HCT116 (cell line): ENCODE measurements around the gene MYO1E. TPM values are rescaled to one million over a fixed set of nuclear protein-coding genes. Genes with fewer than 3 reads are reported as not detected.

Experiments used
- ATAC-seq: fragments of 200-7000 bp; cut with Tn5 transposase; 2 replicates; pipeline ENCODE4 v1.9.1; 2020; ENCODE audit warnings: mild to moderate bottlenecking, moderate library complexity
- BruUV-seq: library from RNA; stranded (reverse); fragments of 400-500 nt; replicated peaks from 2 replicates; lab custom pipeline; 2021; lab: Mats Ljungman, UMichigan
- CTCF ChIA-PET: fragments of 300-600 bp; sonication (Branson Sonifier 250); formaldehyde crosslinking; loops from one replicate; lab custom pipeline; 2021; ENCODE audit warnings: antibody characterized with exemption; lab: Charles Lee
- POLR2A ChIA-PET: fragments of 300-600, 350-600 bp; sonication (Branson Sonifier 250); formaldehyde crosslinking; loops from one replicate; lab custom pipeline; 2021; ENCODE audit warnings: antibody characterized with exemption; lab: Charles Lee
- RAD21 ChIA-PET, 2 experiments: fragments of 300-600 bp; sonication (Branson Sonifier 250); formaldehyde crosslinking; loops; one replicate each; lab custom pipeline; 2023; ENCODE audit warnings: low total read pairs in 2 of 2; ENCODE audit not compliant: uncharacterized antibody in 2 of 2, unreplicated experiment in 2 of 2, low non-redundant PET in 1 of 2; lab: Charles Lee
- DNase-seq: peaks from one replicate; pipeline ENCODE4 v3.0.0-alpha.2; 2010; ENCODE audit warnings: low read depth, low spot score
- H2AFZ ChIP-seq: fragments of 200-600 bp; shearing (Covaris generic), sonication (generic); 2 replicates; pipeline ENCODE4 v1.6.1; 2017; ENCODE audit warnings: low read depth, mixed run types, mixed read lengths, antibody characterized with exemption, low read length; ENCODE audit not compliant: poor library complexity, severe bottlenecking
- H3K27ac ChIP-seq: 2 replicates; pipeline ENCODE4 v1.5.1; 2012; ENCODE audit warnings: low read depth, low read length
- H3K27me3 ChIP-seq: fragments of 200-600 bp; sonication (generic); 2 replicates; pipeline ENCODE4 v1.6.1; 2016; ENCODE audit warnings: mixed run types, low read length, mixed read lengths; ENCODE audit not compliant: insufficient read depth
- H3K36me3 ChIP-seq, 2 experiments: fragments of 200-500 bp in 1 of 2; fragments of 200-600 bp in 1 of 2; sonication (Bioruptor generic) in 1 of 2; sonication (generic) in 1 of 2; 2 replicates each; pipeline versions ENCODE4 v1.5.1 to v1.6.1; 2014 to 2016; ENCODE audit warnings: low read length in 2 of 2, inconsistent platforms in 1 of 2, mixed read lengths in 1 of 2, mixed run types in 1 of 2; ENCODE audit not compliant: insufficient read depth in 2 of 2, control insufficient read depth in 1 of 2
- H3K4me1 ChIP-seq, 2 experiments: fragments of 200-600 bp in 1 of 2; sonication (generic) in 1 of 2; 2 replicates each; pipeline versions ENCODE4 v1.5.1 to v1.6.1; 2012 to 2017; ENCODE audit warnings: low read length in 2 of 2, inconsistent platforms in 1 of 2, mild to moderate bottlenecking in 1 of 2, mixed read lengths in 1 of 2, mixed run types in 1 of 2, moderate library complexity in 1 of 2; ENCODE audit not compliant: insufficient read depth in 2 of 2, control insufficient read depth in 1 of 2
- H3K4me2 ChIP-seq: fragments of 200-600 bp; sonication (generic); 2 replicates; pipeline ENCODE4 v1.6.1; 2017; ENCODE audit warnings: mixed run types, low read length, mixed read lengths
- H3K4me3 ChIP-seq, 2 experiments: fragments of 200-600 bp in 1 of 2; sonication (generic) in 1 of 2; replicated peaks in 1 of 2; 2 replicates each; pipeline ENCODE4 v1.5.1; 2011 to 2016; ENCODE audit warnings: low read length in 2 of 2, control low read depth in 1 of 2, low read depth in 1 of 2, mild to moderate bottlenecking in 1 of 2, mixed read lengths in 1 of 2, mixed run types in 1 of 2
- H3K79me2 ChIP-seq: fragments of 200-600 bp; sonication (generic); 2 replicates; pipeline ENCODE4 v1.6.1; 2017; ENCODE audit warnings: mild to moderate bottlenecking, mixed run types, low read length, moderate library complexity, mixed read lengths; ENCODE audit not compliant: insufficient read depth
- H3K9ac ChIP-seq: fragments of 200-600 bp; sonication (generic); 2 replicates; pipeline ENCODE4 v1.6.1; 2016; ENCODE audit warnings: low read length, mixed read lengths
- H3K9me2 ChIP-seq: fragments of 200-600 bp; sonication (generic), shearing (Covaris generic); 2 replicates; pipeline ENCODE4 v1.6.1; 2017; ENCODE audit warnings: mixed run types, mild to moderate bottlenecking, moderate library complexity; ENCODE audit not compliant: insufficient read depth
- H3K9me3 ChIP-seq, 2 experiments: fragments of 200-500 bp in 1 of 2; fragments of 200-600 bp in 1 of 2; sonication (Bioruptor generic) in 1 of 2; sonication (generic) in 1 of 2; 2 replicates each; pipeline ENCODE4 v1.6.1; 2014 to 2017; ENCODE audit warnings: low read length in 2 of 2, mixed read lengths in 2 of 2, inconsistent platforms in 1 of 2, low read depth in 1 of 2, mild to moderate bottlenecking in 1 of 2, mixed run types in 1 of 2, moderate library complexity in 1 of 2; ENCODE audit not compliant: control insufficient read depth in 1 of 2, insufficient read depth in 1 of 2
- H4K20me1 ChIP-seq: fragments of 200-600 bp; sonication (generic), shearing (Covaris generic); 2 replicates; pipeline ENCODE4 v1.6.1; 2017; ENCODE audit warnings: mixed run types, mild to moderate bottlenecking, moderate library complexity; ENCODE audit not compliant: insufficient read depth
- ATF3 ChIP-seq: IDR thresholded peaks from 2 replicates; pipeline ENCODE4 v1.6.1; 2012
- CBX3 ChIP-seq: IDR thresholded peaks from 2 replicates; pipeline ENCODE4 v1.6.1; 2012; ENCODE audit warnings: low read depth
- CTCF ChIP-seq, 3 experiments: fragments of 200-600 bp in 1 of 3; sonication (generic) in 1 of 3; IDR thresholded peaks in 2 of 3; conservative IDR thresholded peaks in 1 of 3; 2 replicates each; pipeline ENCODE4 v1.5.1; 2012 to 2017; ENCODE audit warnings: low read depth in 2 of 3, low read length in 2 of 3, antibody characterized with exemption in 1 of 3, borderline replicate concordance in 1 of 3, control low read depth in 1 of 3, mild to moderate bottlenecking in 1 of 3, mixed read lengths in 1 of 3, mixed run types in 1 of 3, moderate library complexity in 1 of 3; ENCODE audit not compliant: insufficient read depth in 1 of 3
- ELF1 ChIP-seq: IDR thresholded peaks from 2 replicates; pipeline ENCODE4 v1.6.1; 2012; ENCODE audit warnings: low read depth, borderline replicate concordance
- EZH2 ChIP-seq: fragments of 200-600 bp; sonication (generic); IDR thresholded peaks from 2 replicates; pipeline ENCODE4 v1.6.1; 2017; ENCODE audit warnings: antibody characterized with exemption, mixed run types
- EZH2phosphoT487 ChIP-seq: fragments of 200-600 bp; IDR thresholded peaks from 2 replicates; pipeline ENCODE4 v1.6.1; 2018; ENCODE audit warnings: antibody characterized with exemption, borderline replicate concordance
- MAX ChIP-seq: IDR thresholded peaks from 2 replicates; pipeline ENCODE4 v1.6.1; 2012
- POLR2A ChIP-seq: IDR thresholded peaks from 2 replicates; pipeline ENCODE4 v1.7.0; 2011; ENCODE audit warnings: borderline replicate concordance; ENCODE audit not compliant: insufficient read depth, insufficient read length; ENCODE audit errors: extremely low read depth
- POLR2AphosphoS5 ChIP-seq: IDR thresholded peaks from 2 replicates; pipeline ENCODE4 v1.6.1; 2011; ENCODE audit warnings: mild to moderate bottlenecking, low read depth, low read length, moderate library complexity
- RAD21 ChIP-seq: IDR thresholded peaks from 2 replicates; pipeline ENCODE4 v1.6.1; 2012; ENCODE audit warnings: low read depth, mild to moderate bottlenecking
- REST ChIP-seq: IDR thresholded peaks from 2 replicates; pipeline ENCODE4 v1.6.1; 2012; ENCODE audit warnings: low read depth
- SIN3A ChIP-seq: IDR thresholded peaks from 2 replicates; pipeline ENCODE4 v1.6.1; 2012; ENCODE audit warnings: low read depth
- TCF7L2 ChIP-seq: IDR thresholded peaks from 2 replicates; pipeline ENCODE4 v1.7.0; 2011; ENCODE audit warnings: borderline replicate concordance, inconsistent platforms; ENCODE audit not compliant: insufficient read depth, insufficient read length; ENCODE audit errors: extremely low read depth
- ZBTB33 ChIP-seq: IDR thresholded peaks from 2 replicates; pipeline ENCODE4 v1.6.1; 2011; ENCODE audit warnings: mild to moderate bottlenecking, low read length, moderate library complexity; ENCODE audit not compliant: insufficient replicate concordance; ENCODE audit errors: extremely low read depth
- intact Hi-C: fragments of 100-400 bp; cut with micrococcal nuclease; formaldehyde crosslinking; loops from 2 replicates; pipeline ENCODE4 v1.10.0; 2022
- total RNA-seq: library from RNA; stranded (reverse); gene quantifications from one replicate; pipeline ENCODE4 v1.2.1, GENCODE V29; 2021; ENCODE audit not compliant: unreplicated experiment

The MYO1E gene
- total RNA-seq, 1 experiment from 2014 or later: 182 TPM

GRCh38 chr15:59158701-59159034 is 214.0 kb downstream of the MYO1E start:
- Histone ChIP-seq H2AFZ (no peak overlapping the region), H4K20me1 (no peaks in the 10 kb centered on the region), H3K27me3 (no peaks in the 10 kb centered on the region), H3K79me2 (no peaks in the 10 kb centered on the region)
- POLR2A ChIA-PET: no interaction called here
- TF ChIP-seq CBX3: no peak
- TF ChIP-seq RAD21: no peak
- TF ChIP-seq REST: no peak
- TF ChIP-seq SIN3A: no peak
- TF ChIP-seq EZH2phosphoT487: no peak
- no peak for TF ChIP-seq ZBTB33
- no peak for TF ChIP-seq POLR2AphosphoS5
- no peak for TF ChIP-seq TCF7L2
- TF ChIP-seq CTCF (IDR thresholded peaks at IDR 0.05 in 2 of 3, conservative IDR thresholded peaks at IDR 0.05 in 1 of 3; ENCODE audit: borderline replicate concordance in 1 of 3, insufficient read depth in 1 of 3, low read depth in 2 of 3, low read length in 2 of 3): no peak
- TF ChIP-seq ATF3: no peak
- TF ChIP-seq EZH2: no peak
- no peak for TF ChIP-seq MAX
- TF ChIP-seq POLR2A: no peak
- TF ChIP-seq ELF1: no peak
- TF ChIP-seq, all 23 proteins: peak for 0
- ATAC-seq: no peak
- H3K27ac ChIP-seq: no peak overlapping the region
- no peaks in the 10 kb centered on the region for H3K4me1 ChIP-seq
- no peak overlapping the region for H3K4me3 ChIP-seq
- CTCF ChIA-PET: no interaction called here
- intact Hi-C loops: no loop called here
- no peak overlapping the region for H3K9ac ChIP-seq
- no peak for DNase-seq
- H3K9me3 ChIP-seq: no peaks in the 10 kb centered on the region
- BruUV-seq: no TSS peak
- no peak overlapping the region for H3K4me2 ChIP-seq
- RAD21 ChIA-PET: no interaction called here
- H3K36me3 ChIP-seq: peaks cover 7 to 13% of the 10 kb centered on the region in 2 experiments
- no peaks in the 10 kb centered on the region for H3K9me2 ChIP-seq
